ENCODE data around the gene SUDS3.

GRCh38 chr12:118377884-118378470 is 1.6 kb downstream of the SUDS3 start:
- TF ChIP-seq CTCF (conservative IDR thresholded peaks at IDR 0.05 in 1 of 2, IDR thresholded peaks at IDR 0.05 in 1 of 2; ENCODE audit: extremely low read depth in 1 of 2, insufficient read depth in 1 of 2, low read depth in 1 of 2, low read length in 2 of 2) (peak; percentile 80 to 85), EZH2 (IDR thresholded peaks at IDR 0.05; ENCODE audit: borderline replicate concordance, low read length) (no peak)

Measured in mammary epithelial cell (primary cell).